Osteocyte (in vitro differentiated cells): ENCODE measurements around the gene DTNB. TPM values are rescaled to one million over a fixed set of nuclear protein-coding genes. Genes with fewer than 3 reads are reported as not detected.

Source experiments
- DNase-seq: peaks from one replicate; pipeline ENCODE4 v3.0.0; 2021; ENCODE audit warnings: mixed read lengths; ENCODE audit not compliant: unreplicated experiment; ENCODE audit errors: extremely low spot score
- H3K27ac Mint-ChIP-seq: one replicate; pipeline ENCODE4 v1.8.0; 2021; ENCODE audit warnings: mild to moderate bottlenecking, mixed read lengths; ENCODE audit not compliant: unreplicated experiment
- H3K27me3 Mint-ChIP-seq: one replicate; pipeline ENCODE4 v1.8.0; 2021; ENCODE audit warnings: mixed read lengths; ENCODE audit not compliant: unreplicated experiment
- H3K36me3 Mint-ChIP-seq: one replicate; pipeline ENCODE4 v1.8.0; 2021; ENCODE audit warnings: mixed read lengths; ENCODE audit not compliant: unreplicated experiment
- H3K4me1 Mint-ChIP-seq: one replicate; pipeline ENCODE4 v1.8.0; 2021; ENCODE audit warnings: mixed read lengths; ENCODE audit not compliant: unreplicated experiment
- H3K4me3 Mint-ChIP-seq: one replicate; pipeline ENCODE4 v1.8.0; 2021; ENCODE audit warnings: mild to moderate bottlenecking, moderate library complexity, mixed read lengths; ENCODE audit not compliant: unreplicated experiment
- H3K9me3 Mint-ChIP-seq: one replicate; pipeline ENCODE4 v1.8.0; 2021; ENCODE audit warnings: mixed read lengths; ENCODE audit not compliant: unreplicated experiment
- total RNA-seq: library from RNA; stranded (reverse); gene quantifications from 2 replicates; pipeline ENCODE4 v1.2.1, GENCODE V29; 2021
- TF ChIP-seq, protein P1 (sequence below): fragments of 200-600 bp; sonication (generic); IDR thresholded peaks from 2 replicates; pipeline ENCODE4 v1.5.0; 2021; ENCODE audit warnings: antibody characterized with exemption, mild to moderate bottlenecking, moderate library complexity

DTNB gene
- total RNA-seq, 1 donor from 2014 or later = 20.9 TPM

DNA sequence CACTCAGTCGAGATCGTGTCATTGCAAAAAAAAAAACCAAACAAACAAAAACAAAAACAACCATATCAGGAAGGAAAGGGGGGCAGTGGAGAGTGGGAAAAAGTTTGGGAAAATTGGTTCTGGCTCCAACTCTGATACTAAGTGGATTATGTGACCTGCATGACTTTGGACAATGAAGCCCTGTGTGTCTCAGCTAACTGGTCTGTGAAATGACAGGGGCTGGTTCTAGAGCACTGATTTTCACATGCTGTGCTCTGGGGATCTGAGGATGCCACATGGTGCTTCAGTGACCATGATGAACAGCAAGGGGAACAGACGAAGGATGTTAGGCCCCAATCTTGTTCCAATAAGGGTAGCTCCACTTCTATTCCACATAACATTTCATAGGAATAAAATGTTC, 174.2 kb downstream of the DTNB start:
- no peaks in the 10 kb centered on the region for H3K27me3 Mint-ChIP-seq
- no peak overlapping the region for H3K27ac Mint-ChIP-seq
- DNase-seq = no peak
- TF ChIP-seq, protein P1, sequence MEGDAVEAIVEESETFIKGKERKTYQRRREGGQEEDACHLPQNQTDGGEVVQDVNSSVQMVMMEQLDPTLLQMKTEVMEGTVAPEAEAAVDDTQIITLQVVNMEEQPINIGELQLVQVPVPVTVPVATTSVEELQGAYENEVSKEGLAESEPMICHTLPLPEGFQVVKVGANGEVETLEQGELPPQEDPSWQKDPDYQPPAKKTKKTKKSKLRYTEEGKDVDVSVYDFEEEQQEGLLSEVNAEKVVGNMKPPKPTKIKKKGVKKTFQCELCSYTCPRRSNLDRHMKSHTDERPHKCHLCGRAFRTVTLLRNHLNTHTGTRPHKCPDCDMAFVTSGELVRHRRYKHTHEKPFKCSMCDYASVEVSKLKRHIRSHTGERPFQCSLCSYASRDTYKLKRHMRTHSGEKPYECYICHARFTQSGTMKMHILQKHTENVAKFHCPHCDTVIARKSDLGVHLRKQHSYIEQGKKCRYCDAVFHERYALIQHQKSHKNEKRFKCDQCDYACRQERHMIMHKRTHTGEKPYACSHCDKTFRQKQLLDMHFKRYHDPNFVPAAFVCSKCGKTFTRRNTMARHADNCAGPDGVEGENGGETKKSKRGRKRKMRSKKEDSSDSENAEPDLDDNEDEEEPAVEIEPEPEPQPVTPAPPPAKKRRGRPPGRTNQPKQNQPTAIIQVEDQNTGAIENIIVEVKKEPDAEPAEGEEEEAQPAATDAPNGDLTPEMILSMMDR = no peak
- H3K9me3 Mint-ChIP-seq = no peaks in the 10 kb centered on the region
- H3K4me3 Mint-ChIP-seq = no peak overlapping the region
- peaks cover 8% of the 10 kb centered on the region for H3K4me1 Mint-ChIP-seq
- no peaks in the 10 kb centered on the region for H3K36me3 Mint-ChIP-seq

DNA sequence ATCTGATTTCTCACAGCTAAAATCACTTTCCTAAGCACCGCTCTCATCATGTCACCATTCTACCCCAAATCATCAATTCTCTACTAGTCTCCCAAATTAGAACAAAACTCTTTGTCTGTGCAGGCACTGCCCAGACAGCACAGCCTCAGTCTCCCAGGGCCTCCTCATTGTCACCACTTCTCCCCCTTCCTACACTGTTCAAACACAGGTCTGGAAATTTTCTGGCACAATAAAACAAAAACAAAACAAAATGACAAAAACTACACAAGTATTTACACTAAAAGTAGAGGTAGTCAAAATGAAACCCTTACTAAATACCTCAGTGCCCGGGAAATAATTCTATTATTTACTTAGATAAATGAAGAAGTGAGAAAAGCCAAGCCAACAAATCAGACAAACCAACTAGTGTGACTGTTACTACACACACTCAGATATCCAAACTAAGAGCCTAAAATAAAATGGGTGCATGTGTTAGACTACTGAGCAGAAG, 175.4 kb downstream of the DTNB start:
- H3K36me3 Mint-ChIP-seq = no peaks in the 10 kb centered on the region
- H3K4me3 Mint-ChIP-seq = no peak overlapping the region
- TF ChIP-seq, protein P1 = no peak
- H3K27ac Mint-ChIP-seq = peak overlapping the region; percentile 3
- H3K9me3 Mint-ChIP-seq = no peaks in the 10 kb centered on the region
- H3K4me1 Mint-ChIP-seq = peaks cover 14% of the 10 kb centered on the region
- no peaks in the 10 kb centered on the region for H3K27me3 Mint-ChIP-seq
- DNase-seq = no peak

DNA sequence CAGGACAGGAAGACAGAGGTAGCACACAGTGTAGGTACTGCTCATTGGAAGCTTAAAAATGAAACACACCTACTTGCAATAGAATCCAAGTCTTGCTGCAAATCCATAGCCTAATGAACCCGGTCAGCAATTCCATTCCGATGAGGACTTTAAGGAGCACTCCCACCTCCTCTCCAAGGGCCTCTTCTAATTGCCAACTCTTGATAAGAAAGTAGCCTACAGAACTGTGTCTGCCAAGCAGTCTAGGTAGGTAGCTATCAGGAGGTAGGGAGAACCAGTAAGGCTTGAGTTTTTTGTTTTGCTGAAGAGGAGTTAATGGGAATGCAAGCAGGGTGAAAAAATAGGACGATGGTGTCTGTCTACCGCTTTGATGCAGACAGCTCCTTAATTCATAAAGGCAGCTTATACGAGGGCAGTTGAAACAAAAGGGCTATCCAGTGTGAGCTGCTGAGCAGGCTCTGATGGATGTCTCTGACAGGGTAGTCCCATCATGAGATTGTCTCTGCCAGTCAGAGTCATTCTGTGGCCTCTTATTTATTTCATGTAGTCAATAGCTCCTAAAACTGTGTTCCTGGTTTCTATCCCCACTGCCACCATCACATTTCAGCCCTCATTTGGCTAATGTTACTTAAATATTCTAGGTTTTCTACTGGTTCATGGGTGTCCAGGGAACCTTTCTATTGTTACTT, 176.0 kb downstream of the DTNB start:
- TF ChIP-seq, protein P1 = no peak
- Mint-ChIP-seq H3K9me3 (no peaks in the 10 kb centered on the region), H3K27me3 (no peaks in the 10 kb centered on the region), H3K27ac (no peak overlapping the region), H3K36me3 (no peaks in the 10 kb centered on the region), H3K4me3 (no peak overlapping the region), H3K4me1 (peaks cover 15% of the 10 kb centered on the region)
- DNase-seq = no peak

DNA sequence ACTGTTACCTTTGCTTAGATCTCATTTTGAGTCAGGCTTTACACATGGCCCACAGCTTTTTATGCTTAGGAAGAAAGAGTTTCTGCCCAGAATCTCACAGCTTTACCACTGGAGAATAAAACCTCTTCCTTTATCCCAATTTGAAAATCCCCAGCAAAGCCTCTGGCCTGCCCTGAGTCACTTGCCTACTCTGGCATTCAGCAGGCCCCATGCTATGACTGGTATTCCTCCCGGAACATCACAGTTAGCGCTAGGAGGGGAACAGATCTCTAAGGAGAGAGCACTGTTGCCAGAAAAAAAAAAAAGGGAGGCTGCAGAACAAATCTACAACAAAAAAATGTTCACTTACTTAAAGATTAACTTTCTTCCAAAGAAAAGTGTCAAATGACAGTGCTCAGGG, 178.8 kb downstream of the DTNB start:
- peak overlapping the region; percentile 18 for H3K27ac Mint-ChIP-seq

DNA sequence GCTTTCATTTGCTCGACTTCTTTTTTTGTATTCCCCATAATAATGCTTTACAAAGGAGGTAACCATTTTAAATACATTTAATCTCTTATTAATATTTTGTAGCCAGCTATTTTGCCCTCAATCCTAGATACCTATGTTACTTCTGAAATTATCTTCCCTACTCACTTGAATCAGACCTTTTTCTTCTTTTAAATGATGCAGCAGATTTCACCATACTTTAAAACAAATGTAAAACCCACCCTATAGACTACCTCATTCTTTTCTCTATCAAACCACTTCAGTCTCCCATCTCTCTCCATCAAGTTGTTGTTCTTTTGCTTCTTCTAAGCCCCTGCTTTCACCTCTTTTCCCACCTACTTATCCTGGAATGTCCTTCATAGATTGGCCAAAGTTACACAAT, 180.2 kb downstream of the DTNB start:
- TF ChIP-seq, protein P1 = no peak
- H3K4me1 Mint-ChIP-seq = peaks cover 23% of the 10 kb centered on the region
- no peak overlapping the region for H3K27ac Mint-ChIP-seq
- H3K9me3 Mint-ChIP-seq = no peaks in the 10 kb centered on the region
- no peak for DNase-seq
- no peak overlapping the region for H3K4me3 Mint-ChIP-seq
- H3K36me3 Mint-ChIP-seq = no peaks in the 10 kb centered on the region
- H3K27me3 Mint-ChIP-seq = no peaks in the 10 kb centered on the region

More for the DNA sequence above, 178.8 kb downstream of the DTNB start:
- Mint-ChIP-seq H3K36me3 (no peaks in the 10 kb centered on the region), H3K4me3 (no peak overlapping the region), H3K4me1 (peaks cover 25% of the 10 kb centered on the region), H3K9me3 (no peaks in the 10 kb centered on the region), H3K27me3 (no peaks in the 10 kb centered on the region)
- TF ChIP-seq, protein P1 = no peak
- no peak for DNase-seq
